Sigmoid colon (tissue), 4 donors: ENCODE data around the gene DDX17.

Experiments
- POLR2A ChIP-seq, 2 donors: fragments of 450-650 bp; IDR thresholded peaks; one replicate each; pipeline ENCODE4 v1.6.1; 2016; ENCODE audit warnings: antibody characterized with exemption in 2 of 2, mild to moderate bottlenecking in 2 of 2, moderate library complexity in 2 of 2
- POLR2AphosphoS5 ChIP-seq, 4 donors: sonication (generic); formaldehyde crosslinking; IDR thresholded peaks; one replicate each; pipeline ENCODE4 v1.6.1; 2017; ENCODE audit warnings: antibody characterized with exemption in 4 of 4
- TF ChIP-seq, protein P1 (sequence below), 4 experiments: fragments of 450-650 bp in 3 of 4; fragments of 200-600 bp in 1 of 4; IDR thresholded peaks; one replicate each; pipeline ENCODE4 v1.5.1; 2016 to 2019; ENCODE audit warnings: antibody characterized with exemption in 4 of 4, mild to moderate bottlenecking in 3 of 4, moderate library complexity in 2 of 4

DNA sequence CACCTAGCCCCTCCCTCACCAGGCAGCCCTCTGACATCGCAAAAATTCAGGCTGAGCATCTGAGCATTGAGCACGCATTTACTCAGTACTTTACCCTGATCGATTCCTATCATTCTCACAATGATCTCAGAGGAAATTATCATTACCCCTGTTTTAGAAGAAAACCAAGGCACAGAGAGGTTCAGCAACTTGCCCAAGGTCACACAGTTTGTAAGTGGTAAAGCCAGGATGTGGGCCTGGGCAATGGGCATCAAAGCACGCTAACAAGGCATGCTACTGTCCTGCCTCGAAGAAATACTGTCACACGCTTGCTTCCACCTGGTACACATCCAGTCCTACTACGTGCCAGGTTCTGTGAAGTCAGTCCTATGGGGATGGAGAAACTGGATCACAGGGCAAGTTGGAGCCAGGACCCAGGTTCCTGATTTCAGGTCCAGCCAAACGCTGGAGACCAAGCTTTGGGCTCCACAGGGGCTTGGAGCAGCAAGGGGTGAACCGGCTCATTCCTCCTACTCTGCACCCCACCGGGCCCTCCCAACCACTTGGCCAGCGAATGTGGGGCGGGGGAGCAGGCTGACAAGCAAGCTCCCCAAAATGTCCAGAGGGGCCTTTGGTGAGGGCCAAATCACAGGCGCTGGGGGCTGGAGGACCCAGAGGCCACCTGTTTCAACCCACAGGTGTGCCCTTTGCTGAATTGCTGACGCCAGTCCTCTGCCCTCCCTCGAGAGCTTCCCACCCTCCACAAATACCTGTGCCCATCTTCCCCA lies 69.3 kb downstream of the DDX17 start:
- TF ChIP-seq, protein P1, sequence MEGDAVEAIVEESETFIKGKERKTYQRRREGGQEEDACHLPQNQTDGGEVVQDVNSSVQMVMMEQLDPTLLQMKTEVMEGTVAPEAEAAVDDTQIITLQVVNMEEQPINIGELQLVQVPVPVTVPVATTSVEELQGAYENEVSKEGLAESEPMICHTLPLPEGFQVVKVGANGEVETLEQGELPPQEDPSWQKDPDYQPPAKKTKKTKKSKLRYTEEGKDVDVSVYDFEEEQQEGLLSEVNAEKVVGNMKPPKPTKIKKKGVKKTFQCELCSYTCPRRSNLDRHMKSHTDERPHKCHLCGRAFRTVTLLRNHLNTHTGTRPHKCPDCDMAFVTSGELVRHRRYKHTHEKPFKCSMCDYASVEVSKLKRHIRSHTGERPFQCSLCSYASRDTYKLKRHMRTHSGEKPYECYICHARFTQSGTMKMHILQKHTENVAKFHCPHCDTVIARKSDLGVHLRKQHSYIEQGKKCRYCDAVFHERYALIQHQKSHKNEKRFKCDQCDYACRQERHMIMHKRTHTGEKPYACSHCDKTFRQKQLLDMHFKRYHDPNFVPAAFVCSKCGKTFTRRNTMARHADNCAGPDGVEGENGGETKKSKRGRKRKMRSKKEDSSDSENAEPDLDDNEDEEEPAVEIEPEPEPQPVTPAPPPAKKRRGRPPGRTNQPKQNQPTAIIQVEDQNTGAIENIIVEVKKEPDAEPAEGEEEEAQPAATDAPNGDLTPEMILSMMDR (IDR thresholded peaks at IDR 0.05), result no peak
- no peak for TF ChIP-seq POLR2A (IDR thresholded peaks at IDR 0.05)
- TF ChIP-seq POLR2AphosphoS5 (IDR thresholded peaks at IDR 0.05), result no peak
